HepG2 (cell line): Measurements from ENCODE around the gene FAM83C. TPM values are rescaled to one million over a fixed set of nuclear protein-coding genes. Genes with fewer than 3 reads are reported as not detected.
A peak's percentile ranks its signal among the peaks of the same experiment; 100 is the strongest.

ENCODE experiments used
- EHMT2 ChIP-seq: fragments of 200-600 bp; sonication (generic); IDR thresholded peaks from 2 replicates; pipeline ENCODE4 v1.7.0; 2017; ENCODE audit warnings: antibody characterized with exemption, low read depth, low read length, borderline replicate concordance
- GABPB1 ChIP-seq: IDR thresholded peaks from 2 replicates; pipeline ENCODE4 v1.6.1; 2016; ENCODE audit warnings: mild to moderate bottlenecking, missing genetic modification reagents, moderate library complexity, missing compliant biosample characterization
- HIVEP1 ChIP-seq: sonication (generic); formaldehyde crosslinking; IDR thresholded peaks from 2 replicates; pipeline ENCODE4 v1.4.0; 2020; ENCODE audit warnings: mild to moderate bottlenecking, missing genetic modification reagents
- HNRNPLL ChIP-seq: fragments of 200-400 bp; formaldehyde crosslinking; IDR thresholded peaks from 2 replicates; pipeline ENCODE4 v1.6.1; 2017; ENCODE audit warnings: mild to moderate bottlenecking, low read depth, low read length; ENCODE audit not compliant: poor library complexity, severe bottlenecking
- HNRNPUL1 ChIP-seq: fragments of 200-400 bp; formaldehyde crosslinking; IDR thresholded peaks from 2 replicates; pipeline ENCODE4 v1.6.1; 2017; ENCODE audit warnings: low read depth, mild to moderate bottlenecking, low read length, moderate library complexity
- MXI1 ChIP-seq: IDR thresholded peaks from 3 replicates; pipeline ENCODE4 v1.6.1; 2012; ENCODE audit warnings: low read depth, low read length, inconsistent platforms, borderline replicate concordance
- NCOA1 ChIP-seq: sonication (generic); formaldehyde crosslinking; IDR thresholded peaks from 2 replicates; pipeline ENCODE4 v1.9.0; 2021; ENCODE audit warnings: missing genetic modification reagents
- PHF5A ChIP-seq: IDR thresholded peaks from one replicate; pipeline ENCODE4 v1.6.1; 2018; ENCODE audit warnings: low read depth, missing genetic modification reagents; ENCODE audit not compliant: unreplicated experiment
- PITX1 ChIP-seq: sonication (generic); formaldehyde crosslinking; IDR thresholded peaks from 2 replicates; pipeline ENCODE4 v1.5.1; 2020; ENCODE audit warnings: mild to moderate bottlenecking, missing genetic modification reagents
- RXRB ChIP-seq: IDR thresholded peaks from 2 replicates; pipeline ENCODE4 v1.6.1; 2016; ENCODE audit warnings: borderline replicate concordance, missing genetic modification reagents, missing compliant biosample characterization
- ZNF800 ChIP-seq: sonication (generic); formaldehyde crosslinking; IDR thresholded peaks from 2 replicates; pipeline ENCODE4 v1.4.0; 2020; ENCODE audit warnings: missing genetic modification reagents
- ZNF883 ChIP-seq: sonication (generic); formaldehyde crosslinking; IDR thresholded peaks from 2 replicates; pipeline ENCODE4 v1.5.1; 2020; ENCODE audit warnings: mild to moderate bottlenecking, missing genetic modification reagents; ENCODE audit errors: not compliant biosample characterization
- polyA plus RNA-seq, 8 experiments: library from polyadenylated mRNA; depleted of rRNA in 3 of 8; stranded (reverse) in 7 of 8; unstranded in 1 of 8; fragments of >200 nt; fragmentation: Illumina TruSeq in 4 of 8; extraction: Trizol in 4 of 8; gene quantifications; 2 replicates each; pipeline versions ENCODE4 v1.2.1 to v1.2.3, GENCODE V29; 2011 to 2016; ENCODE audit warnings: low read depth in 4 of 8, missing spikeins in 1 of 8, mixed read lengths in 1 of 8; ENCODE audit not compliant: insufficient read depth in 1 of 8
- total RNA-seq, 5 experiments: library from RNA; depleted of rRNA; stranded (reverse); fragments of >200 nt; fragmentation: Illumina TruSeq; extraction: Trizol; gene quantifications; 2 replicates each; pipeline ENCODE4 v1.2.3, GENCODE V29; 2016; ENCODE audit warnings: low read depth in 1 of 5
- TF ChIP-seq, protein P1 (sequence below): sonication (generic); formaldehyde crosslinking; IDR thresholded peaks from 2 replicates; pipeline ENCODE4 v1.4.0; 2020; ENCODE audit warnings: missing genetic modification reagents, mild to moderate bottlenecking, borderline replicate concordance
- TF ChIP-seq, protein P2 (sequence below): IDR thresholded peaks from 2 replicates; pipeline ENCODE4 v1.6.1; 2016
- TF ChIP-seq, protein P3 (sequence below): sonication (generic); formaldehyde crosslinking; IDR thresholded peaks from 2 replicates; pipeline ENCODE4 v1.4.0; 2020; ENCODE audit warnings: missing genetic modification reagents, borderline replicate concordance
- TF ChIP-seq, protein P4 (sequence below): sonication (generic); formaldehyde crosslinking; IDR thresholded peaks from 2 replicates; pipeline ENCODE4 v1.4.0; 2020; ENCODE audit warnings: mild to moderate bottlenecking, missing genetic modification reagents

FAM83C gene
- total and polyA plus RNA-seq, 2 of the 13 experiments (the other 11 are each of a cell fraction or from before 2014, with no cell fraction given) = 0.04 TPM; not detected in 1

GRCh38 chr20:35269055-35269781, 23.0 kb downstream of the FAM83C start (continued):
- TF ChIP-seq, protein P1, sequence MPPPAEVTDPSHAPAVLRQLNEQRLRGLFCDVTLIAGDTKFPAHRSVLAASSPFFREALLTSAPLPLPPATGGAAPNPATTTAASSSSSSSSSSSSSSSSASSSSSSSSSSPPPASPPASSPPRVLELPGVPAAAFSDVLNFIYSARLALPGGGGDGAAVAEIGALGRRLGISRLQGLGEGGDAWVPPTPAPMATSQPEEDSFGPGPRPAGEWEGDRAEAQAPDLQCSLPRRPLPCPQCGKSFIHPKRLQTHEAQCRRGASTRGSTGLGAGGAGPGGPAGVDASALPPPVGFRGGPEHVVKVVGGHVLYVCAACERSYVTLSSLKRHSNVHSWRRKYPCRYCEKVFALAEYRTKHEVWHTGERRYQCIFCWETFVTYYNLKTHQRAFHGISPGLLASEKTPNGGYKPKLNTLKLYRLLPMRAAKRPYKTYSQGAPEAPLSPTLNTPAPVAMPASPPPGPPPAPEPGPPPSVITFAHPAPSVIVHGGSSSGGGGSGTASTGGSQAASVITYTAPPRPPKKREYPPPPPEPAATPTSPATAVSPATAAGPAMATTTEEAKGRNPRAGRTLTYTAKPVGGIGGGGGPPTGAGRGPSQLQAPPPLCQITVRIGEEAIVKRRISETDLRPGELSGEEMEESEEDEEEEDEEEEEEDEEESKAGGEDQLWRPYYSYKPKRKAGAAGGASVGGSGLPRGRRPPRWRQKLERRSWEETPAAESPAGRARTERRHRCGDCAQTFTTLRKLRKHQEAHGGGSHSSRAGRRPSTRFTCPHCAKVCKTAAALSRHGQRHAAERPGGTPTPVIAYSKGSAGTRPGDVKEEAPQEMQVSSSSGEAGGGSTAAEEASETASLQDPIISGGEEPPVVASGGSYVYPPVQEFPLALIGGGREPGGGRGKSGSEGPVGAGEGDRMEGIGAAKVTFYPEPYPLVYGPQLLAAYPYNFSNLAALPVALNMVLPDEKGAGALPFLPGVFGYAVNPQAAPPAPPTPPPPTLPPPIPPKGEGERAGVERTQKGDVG (CRISPR knock-in tag) = no peak
- TF ChIP-seq, protein P2, sequence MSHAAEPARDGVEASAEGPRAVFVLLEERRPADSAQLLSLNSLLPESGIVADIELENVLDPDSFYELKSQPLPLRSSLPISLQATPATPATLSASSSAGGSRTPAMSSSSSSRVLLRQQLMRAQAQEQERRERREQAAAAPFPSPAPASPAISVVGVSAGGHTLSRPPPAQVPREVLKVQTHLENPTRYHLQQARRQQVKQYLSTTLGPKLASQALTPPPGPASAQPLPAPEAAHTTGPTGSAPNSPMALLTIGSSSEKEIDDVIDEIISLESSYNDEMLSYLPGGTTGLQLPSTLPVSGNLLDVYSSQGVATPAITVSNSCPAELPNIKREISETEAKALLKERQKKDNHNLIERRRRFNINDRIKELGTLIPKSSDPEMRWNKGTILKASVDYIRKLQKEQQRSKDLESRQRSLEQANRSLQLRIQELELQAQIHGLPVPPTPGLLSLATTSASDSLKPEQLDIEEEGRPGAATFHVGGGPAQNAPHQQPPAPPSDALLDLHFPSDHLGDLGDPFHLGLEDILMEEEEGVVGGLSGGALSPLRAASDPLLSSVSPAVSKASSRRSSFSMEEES (CRISPR knock-in tag) = 0 out of 2 replicates have a peak, but pooled peaks have one; percentile 36
- TF ChIP-seq HNRNPUL1 (no peak), MXI1 (peak; percentile 73; the same call in 1 of the 3 replicates), EHMT2 (0 out of 2 replicates have a peak, but pooled peaks have one; percentile 58), ZNF800 (CRISPR knock-in tag) (peak; percentile 46; the same call in 1 of the 2 replicates), GABPB1 (CRISPR knock-in tag) (peak; percentile 58; the same call in 1 of the 2 replicates), RXRB (peak; percentile 54; the same call in 1 of the 2 replicates), PITX1 (CRISPR knock-in tag) (peak; percentile 41), PHF5A (peak; percentile 29), NCOA1 (no peak), HNRNPLL (peak; percentile 37), HIVEP1 (CRISPR knock-in tag) (peak; percentile 32; the same call in 1 of the 2 replicates), ZNF883 (CRISPR knock-in tag) (peak; percentile 78)
- TF ChIP-seq, protein P3, sequence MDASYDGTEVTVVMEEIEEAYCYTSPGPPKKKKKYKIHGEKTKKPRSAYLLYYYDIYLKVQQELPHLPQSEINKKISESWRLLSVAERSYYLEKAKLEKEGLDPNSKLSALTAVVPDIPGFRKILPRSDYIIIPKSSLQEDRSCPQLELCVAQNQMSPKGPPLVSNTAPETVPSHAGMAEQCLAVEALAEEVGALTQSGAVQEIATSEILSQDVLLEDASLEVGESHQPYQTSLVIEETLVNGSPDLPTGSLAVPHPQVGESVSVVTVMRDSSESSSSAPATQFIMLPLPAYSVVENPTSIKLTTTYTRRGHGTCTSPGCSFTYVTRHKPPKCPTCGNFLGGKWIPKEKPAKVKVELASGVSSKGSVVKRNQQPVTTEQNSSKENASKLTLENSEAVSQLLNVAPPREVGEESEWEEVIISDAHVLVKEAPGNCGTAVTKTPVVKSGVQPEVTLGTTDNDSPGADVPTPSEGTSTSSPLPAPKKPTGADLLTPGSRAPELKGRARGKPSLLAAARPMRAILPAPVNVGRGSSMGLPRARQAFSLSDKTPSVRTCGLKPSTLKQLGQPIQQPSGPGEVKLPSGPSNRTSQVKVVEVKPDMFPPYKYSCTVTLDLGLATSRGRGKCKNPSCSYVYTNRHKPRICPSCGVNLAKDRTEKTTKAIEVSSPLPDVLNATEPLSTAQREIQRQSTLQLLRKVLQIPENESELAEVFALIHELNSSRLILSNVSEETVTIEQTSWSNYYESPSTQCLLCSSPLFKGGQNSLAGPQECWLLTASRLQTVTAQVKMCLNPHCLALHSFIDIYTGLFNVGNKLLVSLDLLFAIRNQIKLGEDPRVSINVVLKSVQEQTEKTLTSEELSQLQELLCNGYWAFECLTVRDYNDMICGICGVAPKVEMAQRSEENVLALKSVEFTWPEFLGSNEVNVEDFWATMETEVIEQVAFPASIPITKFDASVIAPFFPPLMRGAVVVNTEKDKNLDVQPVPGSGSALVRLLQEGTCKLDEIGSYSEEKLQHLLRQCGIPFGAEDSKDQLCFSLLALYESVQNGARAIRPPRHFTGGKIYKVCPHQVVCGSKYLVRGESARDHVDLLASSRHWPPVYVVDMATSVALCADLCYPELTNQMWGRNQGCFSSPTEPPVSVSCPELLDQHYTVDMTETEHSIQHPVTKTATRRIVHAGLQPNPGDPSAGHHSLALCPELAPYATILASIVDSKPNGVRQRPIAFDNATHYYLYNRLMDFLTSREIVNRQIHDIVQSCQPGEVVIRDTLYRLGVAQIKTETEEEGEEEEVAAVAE (CRISPR knock-in tag) = peak; percentile 26; the same call in 1 of the 2 replicates
- TF ChIP-seq, protein P4, sequence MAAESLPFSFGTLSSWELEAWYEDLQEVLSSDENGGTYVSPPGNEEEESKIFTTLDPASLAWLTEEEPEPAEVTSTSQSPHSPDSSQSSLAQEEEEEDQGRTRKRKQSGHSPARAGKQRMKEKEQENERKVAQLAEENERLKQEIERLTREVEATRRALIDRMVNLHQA (CRISPR knock-in tag) = no peak
